Progenitor cell of endocrine pancreas (in vitro differentiated cells): ENCODE measurements around the gene TEX14. TPM values are rescaled to one million over a fixed set of nuclear protein-coding genes. Genes with fewer than 3 reads are reported as not detected.

Experiments used
- DNase-seq: peaks from one replicate; pipeline ENCODE4 v3.0.0; 2021; ENCODE audit warnings: low spot score; ENCODE audit not compliant: unreplicated experiment
- H3K27ac Mint-ChIP-seq: 2 replicates; pipeline ENCODE4 v1.8.0; 2021; ENCODE audit warnings: mild to moderate bottlenecking, moderate library complexity, mixed read lengths
- H3K27me3 Mint-ChIP-seq: 2 replicates; pipeline ENCODE4 v1.8.0; 2021; ENCODE audit warnings: mixed read lengths
- H3K36me3 Mint-ChIP-seq: 2 replicates; pipeline ENCODE4 v1.8.0; 2022; ENCODE audit warnings: mixed read lengths; ENCODE audit not compliant: insufficient read depth
- H3K4me1 Mint-ChIP-seq: 2 replicates; pipeline ENCODE4 v1.8.0; 2021; ENCODE audit warnings: low read depth, mixed read lengths
- H3K4me3 Mint-ChIP-seq: 2 replicates; pipeline ENCODE4 v1.8.0; 2021; ENCODE audit warnings: low read depth, mild to moderate bottlenecking, moderate library complexity, mixed read lengths
- H3K9me3 Mint-ChIP-seq: 2 replicates; pipeline ENCODE4 v1.8.0; 2021; ENCODE audit warnings: low read depth, mixed read lengths
- total RNA-seq: library from RNA; stranded (reverse); gene quantifications from 2 replicates; pipeline ENCODE4 v1.2.1, GENCODE V29; 2021
- TF ChIP-seq, protein P1 (sequence below): fragments of 200-600 bp; sonication (generic); IDR thresholded peaks from one replicate; pipeline ENCODE4 v1.5.0; 2021; ENCODE audit warnings: antibody characterized with exemption, mild to moderate bottlenecking; ENCODE audit not compliant: unreplicated experiment

TEX14 gene
- total RNA-seq, 1 donor from 2014 or later = 0.22 TPM

DNA sequence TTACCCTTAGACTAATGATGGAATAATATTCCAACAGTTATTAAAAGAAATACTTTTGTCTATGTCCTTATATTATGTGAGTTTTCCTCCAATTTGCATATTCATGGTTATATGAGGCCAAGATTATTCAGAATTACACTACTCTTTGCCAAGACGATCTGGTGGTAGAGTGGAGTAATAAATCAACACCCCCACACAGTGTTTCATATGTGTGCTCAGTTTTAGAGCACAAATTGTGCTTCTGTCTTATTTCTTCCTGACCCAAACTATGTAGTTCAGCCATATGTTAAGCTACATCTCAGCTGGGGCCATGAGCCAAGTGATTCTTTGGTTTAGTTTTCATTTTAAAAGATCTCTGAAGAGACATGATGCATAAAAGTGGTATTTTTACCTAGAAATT is 37.0 kb upstream of the TEX14 start:
- Mint-ChIP-seq H3K27ac (no peak overlapping the region), H3K4me1 (no peaks in the 10 kb centered on the region), H3K9me3 (no peaks in the 10 kb centered on the region)

DNA sequence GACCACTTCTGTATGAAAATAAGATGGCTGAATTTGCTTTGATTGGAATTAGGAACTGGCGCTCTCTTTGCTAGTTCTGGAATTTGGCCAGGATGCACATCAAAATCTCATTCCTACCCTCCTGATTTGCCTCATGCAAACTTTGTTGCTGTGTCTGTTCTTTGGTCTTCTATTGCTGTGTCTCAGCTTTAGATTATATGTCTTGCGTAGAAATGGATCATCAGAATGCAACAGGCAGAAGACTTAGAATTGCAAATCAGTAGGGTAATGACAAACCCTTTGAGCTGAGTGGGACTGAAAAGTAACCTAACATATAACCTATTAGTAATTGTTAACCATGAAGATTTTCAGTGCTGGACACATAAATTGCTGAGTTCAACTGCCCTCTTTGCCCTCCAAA is 30.9 kb upstream of the TEX14 start:
- Mint-ChIP-seq H3K9me3 (no peaks in the 10 kb centered on the region), H3K27me3 (no peaks in the 10 kb centered on the region), H3K27ac (no peak overlapping the region), H3K4me1 (no peaks in the 10 kb centered on the region), H3K36me3 (peaks cover 5% of the 10 kb centered on the region), H3K4me3 (no peak overlapping the region)
- TF ChIP-seq, protein P1, sequence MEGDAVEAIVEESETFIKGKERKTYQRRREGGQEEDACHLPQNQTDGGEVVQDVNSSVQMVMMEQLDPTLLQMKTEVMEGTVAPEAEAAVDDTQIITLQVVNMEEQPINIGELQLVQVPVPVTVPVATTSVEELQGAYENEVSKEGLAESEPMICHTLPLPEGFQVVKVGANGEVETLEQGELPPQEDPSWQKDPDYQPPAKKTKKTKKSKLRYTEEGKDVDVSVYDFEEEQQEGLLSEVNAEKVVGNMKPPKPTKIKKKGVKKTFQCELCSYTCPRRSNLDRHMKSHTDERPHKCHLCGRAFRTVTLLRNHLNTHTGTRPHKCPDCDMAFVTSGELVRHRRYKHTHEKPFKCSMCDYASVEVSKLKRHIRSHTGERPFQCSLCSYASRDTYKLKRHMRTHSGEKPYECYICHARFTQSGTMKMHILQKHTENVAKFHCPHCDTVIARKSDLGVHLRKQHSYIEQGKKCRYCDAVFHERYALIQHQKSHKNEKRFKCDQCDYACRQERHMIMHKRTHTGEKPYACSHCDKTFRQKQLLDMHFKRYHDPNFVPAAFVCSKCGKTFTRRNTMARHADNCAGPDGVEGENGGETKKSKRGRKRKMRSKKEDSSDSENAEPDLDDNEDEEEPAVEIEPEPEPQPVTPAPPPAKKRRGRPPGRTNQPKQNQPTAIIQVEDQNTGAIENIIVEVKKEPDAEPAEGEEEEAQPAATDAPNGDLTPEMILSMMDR = no peak
- DNase-seq = no peak

More for the DNA sequence above, 37.0 kb upstream of the TEX14 start:
- TF ChIP-seq, protein P1 = no peak
- DNase-seq = no peak
- no peaks in the 10 kb centered on the region for H3K27me3 Mint-ChIP-seq
- H3K36me3 Mint-ChIP-seq = peaks cover 2% of the 10 kb centered on the region
- H3K4me3 Mint-ChIP-seq = no peak overlapping the region

- peaks cover 5% of the 10 kb centered on the region for H3K36me3 Mint-ChIP-seq
- H3K4me1 Mint-ChIP-seq = no peaks in the 10 kb centered on the region
- H3K4me3 Mint-ChIP-seq = no peak overlapping the region
- DNase-seq = no peak
- no peak overlapping the region for H3K27ac Mint-ChIP-seq
- no peaks in the 10 kb centered on the region for H3K27me3 Mint-ChIP-seq
- TF ChIP-seq, protein P1 = no peak
- no peaks in the 10 kb centered on the region for H3K9me3 Mint-ChIP-seq
These were observed 30.4 kb upstream of the TEX14 start for GRCh38 chr17:58722274-58722673.

GRCh38 chr17:58710948-58711552 is 19.2 kb upstream of the TEX14 start:
- Mint-ChIP-seq H3K27me3 (no peaks in the 10 kb centered on the region), H3K9me3 (no peaks in the 10 kb centered on the region), H3K27ac (no peak overlapping the region), H3K4me3 (no peak overlapping the region), H3K36me3 (peaks cover 10% of the 10 kb centered on the region), H3K4me1 (peaks cover 2% of the 10 kb centered on the region)
- TF ChIP-seq, protein P1 = peak; percentile 87
- no peak for DNase-seq

DNA sequence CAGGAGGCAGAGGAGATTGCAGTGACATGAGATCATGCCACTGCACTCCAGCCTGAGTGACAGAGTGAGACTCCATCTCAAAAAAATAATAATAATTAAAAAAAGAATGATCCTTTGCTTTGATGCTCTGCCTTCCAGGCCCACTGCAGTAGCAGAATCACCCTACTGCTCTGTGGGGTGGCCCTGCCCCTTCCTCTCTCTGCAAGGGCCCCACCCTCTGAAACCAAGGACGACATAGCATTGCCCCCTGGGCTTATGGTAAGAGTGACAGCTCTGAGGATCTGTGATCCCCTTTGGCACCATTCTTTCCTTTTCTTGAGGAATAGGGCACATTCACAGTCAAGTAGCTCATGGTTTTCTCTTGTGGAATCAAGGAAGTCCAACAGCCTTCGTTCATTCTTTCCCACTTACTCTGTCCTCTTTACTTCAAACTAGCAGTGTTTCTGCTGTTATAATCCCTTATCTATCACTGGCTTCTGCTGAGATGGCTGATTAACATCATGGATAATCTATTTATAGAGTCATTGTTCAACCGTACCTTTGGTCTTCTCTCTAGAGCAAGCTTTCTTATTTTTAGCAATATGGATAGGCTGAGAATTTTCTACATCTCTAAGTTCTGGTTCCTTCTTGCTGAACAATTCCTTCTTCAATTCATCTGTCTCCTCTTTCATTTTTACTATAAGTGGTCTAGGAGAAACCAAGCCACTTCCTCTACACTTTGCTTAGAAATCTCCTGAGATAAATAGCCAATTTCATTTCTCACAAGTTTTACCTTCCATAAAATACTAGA is 14.7 kb upstream of the TEX14 start:
- Mint-ChIP-seq H3K27me3 (no peaks in the 10 kb centered on the region), H3K4me1 (peaks cover 3% of the 10 kb centered on the region), H3K4me3 (no peak overlapping the region), H3K9me3 (no peaks in the 10 kb centered on the region), H3K27ac (no peak overlapping the region), H3K36me3 (peaks cover 9% of the 10 kb centered on the region)
- no peak for DNase-seq
- TF ChIP-seq, protein P1 = no peak
